Mammary epithelial cell (primary cell): ENCODE measurements around the gene SCIN.

ENCODE experiments used
- CTCF ChIP-seq, 2 donors: IDR thresholded peaks in 1 of 2; conservative IDR thresholded peaks in 1 of 2; 2 replicates each; pipeline ENCODE4 v1.5.1; 2011 to 2012; ENCODE audit warnings: inconsistent platforms in 2 of 2, low read length in 2 of 2, mild to moderate bottlenecking in 2 of 2, control low read depth in 1 of 2, low read depth in 1 of 2; ENCODE audit not compliant: insufficient read depth in 1 of 2; ENCODE audit errors: extremely low read depth in 1 of 2
- EZH2 ChIP-seq: IDR thresholded peaks from 2 replicates; pipeline ENCODE4 v1.6.1; 2012; ENCODE audit warnings: low read length, inconsistent platforms, borderline replicate concordance

- TF ChIP-seq CTCF (conservative IDR thresholded peaks at IDR 0.05 in 1 of 2, IDR thresholded peaks at IDR 0.05 in 1 of 2; ENCODE audit: extremely low read depth in 1 of 2, insufficient read depth in 1 of 2, low read depth in 1 of 2, low read length in 2 of 2): no peak
- no peak for TF ChIP-seq EZH2
Measured at GRCh38 chr7:12609561-12609960, 39.0 kb downstream of the SCIN start.
